SU-DHL-6 (cell line): ENCODE results near the gene ATP6V0A1.

ENCODE experiments used
- H2AFZ ChIP-seq: fragments of 200-600 bp; sonication (generic); 2 replicates; pipeline ENCODE4 v1.6.1; 2014; ENCODE audit warnings: low read depth, mild to moderate bottlenecking, moderate library complexity, mixed read lengths, antibody characterized with exemption, low read length; ENCODE audit not compliant: severe bottlenecking
- H3F3A ChIP-seq: fragments of 200-600 bp; shearing (Covaris generic); 2 replicates; pipeline ENCODE4 v1.6.0; 2016; ENCODE audit warnings: antibody characterized with exemption, mild to moderate bottlenecking; ENCODE audit not compliant: insufficient read depth
- H3K27ac ChIP-seq: fragments of 200-600 bp; sonication (generic); 2 replicates; pipeline ENCODE4 v1.5.1; 2016; ENCODE audit warnings: low read depth, mild to moderate bottlenecking, low read length, moderate library complexity, mixed read lengths
- H3K27me3 ChIP-seq: fragments of 200-600 bp; sonication (generic), shearing (Covaris generic); 2 replicates; pipeline ENCODE4 v1.6.0; 2014; ENCODE audit warnings: mild to moderate bottlenecking, low read length
- H3K36me3 ChIP-seq: fragments of 200-600 bp; sonication (generic); 2 replicates; pipeline ENCODE4 v1.6.1; 2014; ENCODE audit warnings: mild to moderate bottlenecking, low read length, mixed read lengths
- H3K4me2 ChIP-seq: fragments of 300-600, 200-600 bp; shearing (Covaris generic), sonication (generic); 2 replicates; pipeline ENCODE4 v1.6.0; 2014; ENCODE audit warnings: low read length, low read depth, mild to moderate bottlenecking; ENCODE audit not compliant: poor library complexity, severe bottlenecking
- H3K4me3 ChIP-seq: fragments of 200-600 bp; sonication (generic); 2 replicates; pipeline ENCODE4 v1.5.1; 2014; ENCODE audit warnings: antibody characterized with exemption, low read length, mild to moderate bottlenecking, mixed read lengths; ENCODE audit not compliant: insufficient read depth, poor library complexity, severe bottlenecking
- H3K79me2 ChIP-seq: fragments of 200-600 bp; sonication (generic); 2 replicates; pipeline ENCODE4 v1.6.1; 2014; ENCODE audit warnings: mild to moderate bottlenecking, low read length, moderate library complexity; ENCODE audit not compliant: insufficient read depth
- H3K9ac ChIP-seq: fragments of 200-600 bp; sonication (generic); 2 replicates; pipeline ENCODE4 v1.7.0; 2014; ENCODE audit warnings: mild to moderate bottlenecking, low read length
- H3K9me2 ChIP-seq: fragments of 200-600 bp; sonication (generic); replicated peaks from 2 replicates; pipeline ENCODE4 v1.6.1; 2014; ENCODE audit warnings: low read length; ENCODE audit not compliant: insufficient read depth
- H3K9me3 ChIP-seq: fragments of 200-600 bp; sonication (generic); 2 replicates; pipeline ENCODE4 v1.6.1; 2014; ENCODE audit warnings: low read length, mixed read lengths; ENCODE audit not compliant: insufficient read depth
- H4K20me1 ChIP-seq: fragments of 200-600 bp; sonication (generic); 2 replicates; pipeline ENCODE4 v1.6.1; 2014; ENCODE audit warnings: low read depth, mild to moderate bottlenecking, antibody characterized with exemption, low read length, moderate library complexity, mixed read lengths
- CTCF ChIP-seq: fragments of 200-600 bp; sonication (generic); IDR thresholded peaks from one replicate; pipeline ENCODE4 v1.5.1; 2017; ENCODE audit warnings: antibody characterized with exemption, mild to moderate bottlenecking, low read length, moderate library complexity; ENCODE audit not compliant: insufficient read depth, poor library complexity, severe bottlenecking
- EZH2phosphoT487 ChIP-seq: fragments of 200-600 bp; sonication (generic), shearing (Covaris generic); conservative IDR thresholded peaks from 2 replicates; pipeline ENCODE4 v1.6.1; 2018; ENCODE audit warnings: mild to moderate bottlenecking, antibody characterized with exemption, low read length, moderate library complexity, mixed read lengths

The ATP6V0A1 gene

GRCh38 chr17:42474276-42474675 lies 15.6 kb downstream of the ATP6V0A1 start:
- H2AFZ ChIP-seq = no peak overlapping the region
- H3K9me2 ChIP-seq = no peaks in the 10 kb centered on the region
- H3K4me2 ChIP-seq = no peak overlapping the region
- no peaks in the 10 kb centered on the region for H3K79me2 ChIP-seq
- H3K36me3 ChIP-seq = peaks cover 23% of the 10 kb centered on the region
- no peak overlapping the region for H3K27ac ChIP-seq
- no peak overlapping the region for H3K4me3 ChIP-seq
- H4K20me1 ChIP-seq = no peaks in the 10 kb centered on the region
- H3K9ac ChIP-seq = no peak overlapping the region
- no peaks in the 10 kb centered on the region for H3K27me3 ChIP-seq
- H3F3A ChIP-seq = no peaks in the 10 kb centered on the region
- no peak for TF ChIP-seq EZH2phosphoT487
- no peak for TF ChIP-seq CTCF
- H3K9me3 ChIP-seq = no peaks in the 10 kb centered on the region

GRCh38 chr17:42475121-42475520 lies 16.4 kb downstream of the ATP6V0A1 start:
- Histone ChIP-seq H3K9me2 (no peaks in the 10 kb centered on the region), H2AFZ (no peak overlapping the region), H3K36me3 (peaks cover 18% of the 10 kb centered on the region), H4K20me1 (no peaks in the 10 kb centered on the region), H3K27me3 (no peaks in the 10 kb centered on the region), H3F3A (no peaks in the 10 kb centered on the region), H3K9ac (no peak overlapping the region), H3K4me2 (no peak overlapping the region), H3K79me2 (no peaks in the 10 kb centered on the region), H3K9me3 (no peaks in the 10 kb centered on the region), H3K4me3 (no peak overlapping the region), H3K27ac (no peak overlapping the region)
- TF ChIP-seq EZH2phosphoT487 (no peak), CTCF (no peak)

GRCh38 chr17:42475835-42476234 lies 17.2 kb downstream of the ATP6V0A1 start:
- Histone ChIP-seq H3K79me2 (no peaks in the 10 kb centered on the region), H3K36me3 (peaks cover 16% of the 10 kb centered on the region), H3F3A (no peaks in the 10 kb centered on the region), H2AFZ (no peak overlapping the region), H3K27ac (no peak overlapping the region), H3K4me3 (no peak overlapping the region), H3K9me2 (no peaks in the 10 kb centered on the region), H3K4me2 (no peak overlapping the region), H3K27me3 (no peaks in the 10 kb centered on the region), H3K9ac (no peak overlapping the region), H3K9me3 (no peaks in the 10 kb centered on the region), H4K20me1 (no peaks in the 10 kb centered on the region)
- TF ChIP-seq EZH2phosphoT487 (no peak), CTCF (no peak)
